ENCODE data around the gene TM7SF2. TPM values are rescaled to one million over a fixed set of nuclear protein-coding genes. Genes with fewer than 3 reads are reported as not detected.

The TM7SF2 gene
- total and polyA plus RNA-seq, 2 of the 13 experiments (the other 11 are each of a cell fraction or from before 2014, with no cell fraction given) = 56.0 to 66.9 TPM

DNA sequence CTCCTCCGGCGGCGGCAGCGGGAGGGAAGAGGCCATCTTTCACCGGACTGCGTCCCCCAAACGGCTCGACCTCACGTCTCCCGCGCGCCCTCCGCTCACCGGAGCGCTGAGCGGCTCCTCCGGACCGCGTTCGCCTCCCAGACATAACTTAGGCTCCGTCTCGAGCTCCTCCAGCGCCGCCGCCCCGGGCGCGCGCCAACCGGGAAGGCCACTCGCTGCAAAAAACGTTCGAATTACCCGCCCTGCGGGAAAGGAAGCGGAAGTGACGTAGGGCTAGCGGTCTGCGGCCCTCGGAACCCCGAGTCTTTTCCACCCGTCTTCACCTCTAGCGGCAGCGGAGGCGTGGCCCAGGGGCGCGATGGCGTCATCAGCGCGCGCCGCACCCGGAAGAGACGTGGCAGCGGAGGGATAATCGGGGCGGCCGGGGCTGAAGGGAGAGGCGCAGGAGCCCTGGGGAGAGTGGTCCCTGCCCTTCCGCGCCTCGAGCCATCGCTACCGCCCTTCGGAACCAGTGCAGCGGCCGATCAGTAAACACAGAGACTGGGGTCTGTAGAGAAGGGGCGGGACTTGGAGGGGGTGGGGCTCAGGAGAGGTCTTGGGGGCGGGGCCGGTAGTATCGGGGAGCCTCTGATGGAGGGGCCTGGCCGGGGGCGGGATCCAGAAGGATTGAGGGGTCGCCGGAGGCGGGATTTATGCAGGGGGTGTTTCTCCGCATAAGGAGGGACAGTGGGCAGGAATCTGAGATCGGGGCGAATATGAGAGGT is 27.7 kb upstream of the TM7SF2 start, which contains the start of the genes CDCA5 and ZFPL1 (continued):
- TF ChIP-seq, protein P1, sequence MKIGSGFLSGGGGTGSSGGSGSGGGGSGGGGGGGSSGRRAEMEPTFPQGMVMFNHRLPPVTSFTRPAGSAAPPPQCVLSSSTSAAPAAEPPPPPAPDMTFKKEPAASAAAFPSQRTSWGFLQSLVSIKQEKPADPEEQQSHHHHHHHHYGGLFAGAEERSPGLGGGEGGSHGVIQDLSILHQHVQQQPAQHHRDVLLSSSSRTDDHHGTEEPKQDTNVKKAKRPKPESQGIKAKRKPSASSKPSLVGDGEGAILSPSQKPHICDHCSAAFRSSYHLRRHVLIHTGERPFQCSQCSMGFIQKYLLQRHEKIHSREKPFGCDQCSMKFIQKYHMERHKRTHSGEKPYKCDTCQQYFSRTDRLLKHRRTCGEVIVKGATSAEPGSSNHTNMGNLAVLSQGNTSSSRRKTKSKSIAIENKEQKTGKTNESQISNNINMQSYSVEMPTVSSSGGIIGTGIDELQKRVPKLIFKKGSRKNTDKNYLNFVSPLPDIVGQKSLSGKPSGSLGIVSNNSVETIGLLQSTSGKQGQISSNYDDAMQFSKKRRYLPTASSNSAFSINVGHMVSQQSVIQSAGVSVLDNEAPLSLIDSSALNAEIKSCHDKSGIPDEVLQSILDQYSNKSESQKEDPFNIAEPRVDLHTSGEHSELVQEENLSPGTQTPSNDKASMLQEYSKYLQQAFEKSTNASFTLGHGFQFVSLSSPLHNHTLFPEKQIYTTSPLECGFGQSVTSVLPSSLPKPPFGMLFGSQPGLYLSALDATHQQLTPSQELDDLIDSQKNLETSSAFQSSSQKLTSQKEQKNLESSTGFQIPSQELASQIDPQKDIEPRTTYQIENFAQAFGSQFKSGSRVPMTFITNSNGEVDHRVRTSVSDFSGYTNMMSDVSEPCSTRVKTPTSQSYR (CRISPR knock-in tag; IDR thresholded peaks at IDR 0.05; ENCODE audit: borderline replicate concordance) = peak; percentile 67; the same call in 1 of the 2 replicates
- TF ChIP-seq SIN3A (IDR thresholded peaks at IDR 0.05; ENCODE audit: borderline replicate concordance, low read depth, low read length) (peak; percentile 94), CC2D1A (CRISPR knock-in tag; IDR thresholded peaks at IDR 0.05) (0 out of 2 replicates have a peak, but pooled peaks have one; percentile 48), DNMT3B (CRISPR knock-in tag; conservative IDR thresholded peaks at IDR 0.05) (no peak), FIP1L1 (IDR thresholded peaks at IDR 0.05; ENCODE audit: borderline replicate concordance, insufficient read depth, low read depth, low read length) (no peak), CAMTA2 (CRISPR knock-in tag; IDR thresholded peaks at IDR 0.05; ENCODE audit: borderline replicate concordance) (no peak), ZNF292 (CRISPR knock-in tag; IDR thresholded peaks at IDR 0.05; ENCODE audit: borderline replicate concordance, low read depth) (no peak), ZSCAN12 (CRISPR knock-in tag; IDR thresholded peaks at IDR 0.05) (no peak), YY1 (IDR thresholded peaks at IDR 0.05; ENCODE audit: insufficient read depth, insufficient replicate concordance, low read depth, low read length) (peak; percentile 64), ZMYM4 (CRISPR knock-in tag; IDR thresholded peaks at IDR 0.05) (peak; percentile 90), NCOA5 (CRISPR knock-in tag; IDR thresholded peaks at IDR 0.05) (no peak), SOX5 (CRISPR knock-in tag; IDR thresholded peaks at IDR 0.05; ENCODE audit: borderline replicate concordance) (peak; percentile 44; the same call in 1 of the 2 replicates), HDAC1 (CRISPR knock-in tag; IDR thresholded peaks at IDR 0.05) (peak; percentile 100), ZEB1 (IDR thresholded peaks at IDR 0.05; ENCODE audit: insufficient replicate concordance, low read depth) (peak; percentile 60), HNRNPH1 (optimal IDR thresholded peaks at IDR 0.05; ENCODE audit: low read depth, low read length) (no peak), ZNF205 (CRISPR knock-in tag; IDR thresholded peaks at IDR 0.05) (peak; percentile 75), JARID2 (CRISPR knock-in tag; IDR thresholded peaks at IDR 0.05; ENCODE audit: insufficient replicate concordance) (peak; percentile 24)
- TF ChIP-seq, protein P2, sequence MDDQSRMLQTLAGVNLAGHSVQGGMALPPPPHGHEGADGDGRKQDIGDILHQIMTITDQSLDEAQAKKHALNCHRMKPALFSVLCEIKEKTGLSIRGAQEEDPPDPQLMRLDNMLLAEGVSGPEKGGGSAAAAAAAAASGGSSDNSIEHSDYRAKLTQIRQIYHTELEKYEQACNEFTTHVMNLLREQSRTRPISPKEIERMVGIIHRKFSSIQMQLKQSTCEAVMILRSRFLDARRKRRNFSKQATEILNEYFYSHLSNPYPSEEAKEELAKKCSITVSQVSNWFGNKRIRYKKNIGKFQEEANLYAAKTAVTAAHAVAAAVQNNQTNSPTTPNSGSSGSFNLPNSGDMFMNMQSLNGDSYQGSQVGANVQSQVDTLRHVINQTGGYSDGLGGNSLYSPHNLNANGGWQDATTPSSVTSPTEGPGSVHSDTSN (CRISPR knock-in tag; IDR thresholded peaks at IDR 0.05; ENCODE audit: borderline replicate concordance) = no peak
- TF ChIP-seq, protein P3, sequence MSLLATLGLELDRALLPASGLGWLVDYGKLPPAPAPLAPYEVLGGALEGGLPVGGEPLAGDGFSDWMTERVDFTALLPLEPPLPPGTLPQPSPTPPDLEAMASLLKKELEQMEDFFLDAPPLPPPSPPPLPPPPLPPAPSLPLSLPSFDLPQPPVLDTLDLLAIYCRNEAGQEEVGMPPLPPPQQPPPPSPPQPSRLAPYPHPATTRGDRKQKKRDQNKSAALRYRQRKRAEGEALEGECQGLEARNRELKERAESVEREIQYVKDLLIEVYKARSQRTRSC (CRISPR knock-in tag; IDR thresholded peaks at IDR 0.05; ENCODE audit: low read depth) = no peak
- TF ChIP-seq, protein P4, sequence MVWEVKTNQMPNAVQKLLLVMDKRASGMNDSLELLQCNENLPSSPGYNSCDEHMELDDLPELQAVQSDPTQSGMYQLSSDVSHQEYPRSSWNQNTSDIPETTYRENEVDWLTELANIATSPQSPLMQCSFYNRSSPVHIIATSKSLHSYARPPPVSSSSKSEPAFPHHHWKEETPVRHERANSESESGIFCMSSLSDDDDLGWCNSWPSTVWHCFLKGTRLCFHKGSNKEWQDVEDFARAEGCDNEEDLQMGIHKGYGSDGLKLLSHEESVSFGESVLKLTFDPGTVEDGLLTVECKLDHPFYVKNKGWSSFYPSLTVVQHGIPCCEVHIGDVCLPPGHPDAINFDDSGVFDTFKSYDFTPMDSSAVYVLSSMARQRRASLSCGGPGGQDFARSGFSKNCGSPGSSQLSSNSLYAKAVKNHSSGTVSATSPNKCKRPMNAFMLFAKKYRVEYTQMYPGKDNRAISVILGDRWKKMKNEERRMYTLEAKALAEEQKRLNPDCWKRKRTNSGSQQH (CRISPR knock-in tag; IDR thresholded peaks at IDR 0.05; ENCODE audit: low read depth) = peak; percentile 99
- TF ChIP-seq, protein P5, sequence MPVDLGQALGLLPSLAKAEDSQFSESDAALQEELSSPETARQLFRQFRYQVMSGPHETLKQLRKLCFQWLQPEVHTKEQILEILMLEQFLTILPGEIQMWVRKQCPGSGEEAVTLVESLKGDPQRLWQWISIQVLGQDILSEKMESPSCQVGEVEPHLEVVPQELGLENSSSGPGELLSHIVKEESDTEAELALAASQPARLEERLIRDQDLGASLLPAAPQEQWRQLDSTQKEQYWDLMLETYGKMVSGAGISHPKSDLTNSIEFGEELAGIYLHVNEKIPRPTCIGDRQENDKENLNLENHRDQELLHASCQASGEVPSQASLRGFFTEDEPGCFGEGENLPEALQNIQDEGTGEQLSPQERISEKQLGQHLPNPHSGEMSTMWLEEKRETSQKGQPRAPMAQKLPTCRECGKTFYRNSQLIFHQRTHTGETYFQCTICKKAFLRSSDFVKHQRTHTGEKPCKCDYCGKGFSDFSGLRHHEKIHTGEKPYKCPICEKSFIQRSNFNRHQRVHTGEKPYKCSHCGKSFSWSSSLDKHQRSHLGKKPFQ (CRISPR knock-in tag; IDR thresholded peaks at IDR 0.05; ENCODE audit: insufficient replicate concordance) = no peak

All from HepG2 (cell line).